Measurements from ENCODE around the gene TMC7. TPM values are rescaled to one million over a fixed set of nuclear protein-coding genes. Genes with fewer than 3 reads are reported as not detected.
"Not testable (repeated sequence)": the region's sequence is repeated elsewhere in the genome, so short reads cannot be mapped to it uniquely, and the experiment has no call there.

TMC7 gene
- total RNA-seq, 4 donors from 2014 or later, result 0.11 to 0.94 (median 0.50) TPM; not detected in 1

GRCh38 chr16:18979936-18980335, 3.8 kb upstream of the TMC7 start:
- peak; percentile 29 to 61 for DNase-seq
- Histone ChIP-seq H3K9me3 (no peaks in the 10 kb centered on the region), H3K4me1 (peaks cover 3 to 4% of the 10 kb centered on the region in 2 donors), H3K27me3 (no peaks in the 10 kb centered on the region), H3K27ac (no peak overlapping the region), H3K36me3 (no peaks in the 10 kb centered on the region), H3K4me3 (replicated peaks in 1 of 3) (no peak overlapping the region)
- intact Hi-C loops (cut with DNase I), result loop anchor here (10.0 kb wide), 1 partner anchor 125 kb away; no protein-coding TSS in a partner anchor
- WGBS, 2 donors, result 26 to 32% methylated on average over 2 of the region's 2 CpGs
- TF ChIP-seq POLR2A (IDR thresholded peaks at IDR 0.05), result no peak
- no peak for TF ChIP-seq CTCF (IDR thresholded peaks at IDR 0.05)

GRCh38 chr16:18984435-18985005, 786 bp downstream of the TMC7 start:
- Histone ChIP-seq H3K4me3 (replicated peaks in 1 of 3) (peak overlapping the region in 1 of 3 donors; percentile 42), H3K27ac (peak overlapping the region in 1 of 3 donors; percentile 2), H3K9me3 (no peaks in the 10 kb centered on the region), H3K36me3 (no peaks in the 10 kb centered on the region), H3K4me1 (peaks cover 3 to 4% of the 10 kb centered on the region in 2 donors), H3K27me3 (no peaks in the 10 kb centered on the region)
- TF ChIP-seq POLR2A (IDR thresholded peaks at IDR 0.05) (no peak), CTCF (IDR thresholded peaks at IDR 0.05) (no peak)
- intact Hi-C loops (cut with DNase I), result no loop called here
- no peak for DNase-seq
- WGBS, 2 donors, result 75 to 76% methylated on average over 11 of the region's 11 CpGs

GRCh38 chr16:18985256-18985655, 1.5 kb downstream of the TMC7 start:
- 91 to 96% methylated on average over 1 of the region's 1 CpG for WGBS, 2 donors
- H3K27ac ChIP-seq, result not testable (repeated sequence)

GRCh38 chr16:18991731-18992130, 8.0 kb downstream of the TMC7 start:
- intact Hi-C loops (cut with DNase I); H3K36me3 ChIP-seq; H3K9me3 ChIP-seq; H3K27ac ChIP-seq; DNase-seq; H3K4me3 ChIP-seq (replicated peaks in 1 of 3); H3K27me3 ChIP-seq; H3K4me1 ChIP-seq: not testable (repeated sequence)
- 97 to 99% methylated on average over 9 of the region's 9 CpGs for WGBS, 2 donors

More at GRCh38 chr16:18985256-18985655, 1.5 kb downstream of the TMC7 start:
- H3K27me3 ChIP-seq; H3K4me1 ChIP-seq; H3K4me3 ChIP-seq (replicated peaks in 1 of 3); H3K9me3 ChIP-seq; DNase-seq; H3K36me3 ChIP-seq; intact Hi-C loops (cut with DNase I): not testable (repeated sequence)

- intact Hi-C loops (cut with DNase I); H3K9me3 ChIP-seq; H3K27ac ChIP-seq; H3K27me3 ChIP-seq; H3K4me3 ChIP-seq (replicated peaks in 1 of 3); H3K4me1 ChIP-seq; H3K36me3 ChIP-seq; DNase-seq: not testable (repeated sequence)
- WGBS, 2 donors, result 85 to 91% methylated on average over 3 of the region's 3 CpGs
Measured at GRCh38 chr16:18993531-18993930, 9.8 kb downstream of the TMC7 start.

- H3K4me1 ChIP-seq; H3K36me3 ChIP-seq; H3K27me3 ChIP-seq; H3K4me3 ChIP-seq (replicated peaks in 1 of 3); H3K9me3 ChIP-seq; H3K27ac ChIP-seq; DNase-seq; intact Hi-C loops (cut with DNase I): not testable (repeated sequence)
- 59 to 71% methylated on average over 7 of the region's 7 CpGs for WGBS, 2 donors
Measured at GRCh38 chr16:18994181-18994580, 10.4 kb downstream of the TMC7 start.

- H3K4me3 ChIP-seq (replicated peaks in 1 of 3); H3K36me3 ChIP-seq; H3K27ac ChIP-seq; intact Hi-C loops (cut with DNase I); H3K9me3 ChIP-seq; DNase-seq; H3K27me3 ChIP-seq; H3K4me1 ChIP-seq: not testable (repeated sequence)
- 88 to 92% methylated on average over 12 of the region's 12 CpGs for WGBS, 2 donors
Measured at GRCh38 chr16:18995406-18995805, 11.7 kb downstream of the TMC7 start.

- H3K36me3 ChIP-seq; H3K4me3 ChIP-seq (replicated peaks in 1 of 3); H3K27ac ChIP-seq; H3K9me3 ChIP-seq; H3K27me3 ChIP-seq; intact Hi-C loops (cut with DNase I); DNase-seq; H3K4me1 ChIP-seq: not testable (repeated sequence)
- 55 to 65% methylated on average over 9 of the region's 9 CpGs for WGBS, 2 donors
Measured at GRCh38 chr16:18996536-18996935, 12.8 kb downstream of the TMC7 start.

GRCh38 chr16:18997001-18997400, 13.3 kb downstream of the TMC7 start:
- DNase-seq; H3K4me3 ChIP-seq (replicated peaks in 1 of 3); H3K4me1 ChIP-seq; intact Hi-C loops (cut with DNase I); H3K27ac ChIP-seq; H3K27me3 ChIP-seq; H3K36me3 ChIP-seq; H3K9me3 ChIP-seq: not testable (repeated sequence)
- 89 to 94% methylated on average over 9 of the region's 9 CpGs for WGBS, 2 donors
